Measurements from ENCODE around the gene PREB. TPM values are rescaled to one million over a fixed set of nuclear protein-coding genes. Genes with fewer than 3 reads are reported as not detected.
A peak's percentile ranks its signal among the peaks of the same experiment; 100 is the strongest.

Gene PREB
- total RNA-seq, 1 donor from 2014 or later: 38.7 TPM

- H3K4me1 Mint-ChIP-seq: peaks cover 27% of the 10 kb centered on the region
- H3K9me3 Mint-ChIP-seq: no peaks in the 10 kb centered on the region
- ATAC-seq (ENCODE audit: low read depth): no peak
- H3K27me3 Mint-ChIP-seq: no peaks in the 10 kb centered on the region
- H3K36me3 Mint-ChIP-seq (ENCODE audit: low read depth): no peaks in the 10 kb centered on the region
- POLR2A ChIA-PET: interaction anchor here (1.1 to 6.6 kb wide), 7 partner anchors 9 to 52 kb away, joined by 3 to 53 read pairs (median 4); partner anchors contain the start of genes AGBL5, OST4 and PREB
- intact Hi-C loops (cut with micrococcal nuclease): loop anchor here (1.0 to 10.0 kb wide), 6 partner anchors 11 to 503 kb away; partner anchors contain the start of genes AGBL5, ATRAID, OST4 and PREB
- H3K4me3 Mint-ChIP-seq: no peak overlapping the region
- DNase-seq: no peak
- peak overlapping the region; percentile 95 for H3K27ac Mint-ChIP-seq
- CTCF ChIA-PET: interaction anchor here (0.7 to 1.6 kb wide), 5 partner anchors 10 to 198 kb away, joined by 3 to 16 read pairs (median 4); partner anchors contain the start of gene OST4
- TF ChIP-seq CTCF (IDR thresholded peaks at IDR 0.05): no peak
These were observed 52.3 kb downstream of the PREB start for GRCh38 chr2:27081984-27082772.

Other genes with a start within 250 kb of the PREB start
- 4.6 and 6.3 TPM in 2 replicates for gene MAPRE3, start 164.0 kb downstream of the PREB start, total RNA-seq
- 84.4 and 92.1 TPM in 2 replicates for gene TMEM214, start 101.7 kb downstream of the PREB start, total RNA-seq
- 14.9 and 15.2 TPM in 2 replicates for gene AGBL5, start 83.0 kb downstream of the PREB start, total RNA-seq
- gene OST4, start 63.0 kb downstream of the PREB start, total RNA-seq: 243 and 265 TPM in 2 replicates
- 0.29 and 0.69 TPM in 2 replicates for gene EMILIN1, start 56.0 kb downstream of the PREB start, total RNA-seq
- 2.2 and 2.6 TPM in 2 replicates for gene KHK, start 47.9 kb downstream of the PREB start, total RNA-seq
- 0.17 and 0.31 TPM in 2 replicates for gene CGREF1, start 15.5 kb downstream of the PREB start, total RNA-seq
- 0.20 and 1.1 TPM in 2 replicates for gene ABHD1, start 10.8 kb downstream of the PREB start, total RNA-seq
- not detected in 2 replicates for gene PRR30, start 4.8 kb upstream of the PREB start, total RNA-seq
- 0.07 TPM in 1 of 2 replicates, not detected in the other for gene TCF23, start 14.4 kb upstream of the PREB start, total RNA-seq
- gene ATRAID, start 77.4 kb upstream of the PREB start, total RNA-seq: 73.9 and 77.2 TPM in 2 replicates
- gene SLC5A6, start 77.6 kb upstream of the PREB start, total RNA-seq: 53.2 and 69.9 TPM in 2 replicates
- gene CAD, start 82.7 kb upstream of the PREB start, total RNA-seq: 55.9 and 64.1 TPM in 2 replicates
- 0.12 and 0.27 TPM in 2 replicates for gene SLC30A3, start 128.4 kb upstream of the PREB start, total RNA-seq
- gene DNAJC5G, start 140.8 kb upstream of the PREB start, total RNA-seq: not detected in 2 replicates
- gene TRIM54, start 147.8 kb upstream of the PREB start, total RNA-seq: not detected in 2 replicates
- gene UCN, start 173.8 kb upstream of the PREB start, total RNA-seq: 1.0 and 1.2 TPM in 2 replicates
- 78.1 and 98.3 TPM in 2 replicates for gene MPV17, start 188.5 kb upstream of the PREB start, total RNA-seq
- gene GTF3C2, start 222.1 kb upstream of the PREB start, total RNA-seq: 91.7 and 119 TPM in 2 replicates
- gene EIF2B4, start 235.7 kb upstream of the PREB start, total RNA-seq: 43.3 and 49.9 TPM in 2 replicates
- 124 and 128 TPM in 2 replicates for gene SNX17, start 236.0 kb upstream of the PREB start, total RNA-seq
- gene ZNF513, start 246.1 kb upstream of the PREB start, total RNA-seq: 30.1 and 32.8 TPM in 2 replicates

Data from activated B cell treated with CpG ODN at 0.5 μM for 24 hours (primary cell).